Activated gamma-delta T cell treated with anti-CD3 and anti-CD28 coated beads, Interleukin-2, amount 50 U/mL, for 16 hours (primary cell): ENCODE data around the gene VPS4A.

Experiments
- DNase-seq: peaks from one replicate; pipeline ENCODE4 v3.0.0-alpha.2; 2020; ENCODE audit warnings: low read depth

The VPS4A gene

DNA sequence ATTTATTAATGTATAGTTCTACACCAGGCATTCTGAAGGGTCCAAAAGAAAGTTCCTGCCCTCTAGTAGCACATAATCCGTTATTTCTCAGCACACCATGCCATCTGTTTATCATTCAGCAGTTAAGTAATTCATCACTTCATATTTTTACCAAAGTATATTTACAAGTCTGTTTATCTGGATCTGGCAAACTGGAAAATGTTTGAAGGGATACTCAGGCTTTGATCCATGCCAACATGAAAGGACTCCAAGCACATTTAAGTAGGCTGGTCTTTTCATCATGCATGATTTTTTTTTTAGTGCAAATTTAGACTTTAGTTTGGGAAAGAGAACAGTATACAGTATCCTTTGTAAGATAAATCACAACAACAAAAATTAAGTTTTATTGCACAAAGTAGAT lies 4.1 kb upstream of the VPS4A start:
- DNase-seq, result no peak

- no peak for DNase-seq
Measured at GRCh38 chr16:69307856-69308255, 3.3 kb upstream of the VPS4A start.

- DNase-seq, result no peak
Measured at GRCh38 chr16:69309316-69309715, 1.8 kb upstream of the VPS4A start.

- DNase-seq, result peak; percentile 23
Measured at GRCh38 chr16:69311533-69312387, 610 bp downstream of the VPS4A start.

DNA sequence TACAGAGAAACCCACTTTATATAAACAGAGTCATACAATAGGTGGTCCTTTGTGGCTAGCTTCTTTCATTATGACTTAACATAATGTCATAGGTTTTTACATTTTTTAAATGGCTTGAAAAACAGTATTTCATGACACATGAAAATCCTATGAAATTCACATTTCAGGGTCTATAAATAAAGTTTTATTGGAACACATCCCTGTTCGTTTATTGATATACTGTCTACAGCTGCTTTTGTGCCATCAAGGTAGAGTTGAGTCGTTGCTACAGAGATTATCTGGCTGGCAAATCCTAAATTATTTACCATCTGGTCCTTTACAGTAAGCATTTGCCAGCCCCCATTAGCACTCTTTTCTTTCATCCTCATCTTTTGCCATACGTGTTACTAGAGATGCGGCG lies 2.3 kb downstream of the VPS4A start:
- DNase-seq, result no peak

DNA sequence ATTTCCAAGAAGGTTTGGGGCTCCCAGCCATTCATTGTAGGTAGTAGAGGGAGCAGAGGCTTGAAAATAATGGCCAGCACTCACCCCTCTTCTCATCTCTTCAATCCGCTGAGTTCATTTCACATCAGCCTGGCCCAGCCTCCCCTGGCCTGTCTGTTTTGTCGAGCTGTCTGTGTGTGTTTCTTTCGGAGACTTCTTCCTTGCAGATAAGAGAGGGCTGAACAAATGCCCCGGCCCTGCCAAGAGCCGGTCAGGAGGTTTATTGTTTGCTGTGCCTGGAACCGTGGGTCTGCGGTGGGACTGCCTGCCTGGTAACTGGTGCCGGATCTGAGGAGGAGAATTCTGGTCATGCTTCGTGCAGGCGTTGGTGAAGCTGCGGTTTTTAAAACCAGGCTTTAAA lies 3.4 kb downstream of the VPS4A start:
- DNase-seq, result no peak

GRCh38 chr16:69315486-69316311 lies 4.5 kb downstream of the VPS4A start:
- DNase-seq, result no peak

DNA sequence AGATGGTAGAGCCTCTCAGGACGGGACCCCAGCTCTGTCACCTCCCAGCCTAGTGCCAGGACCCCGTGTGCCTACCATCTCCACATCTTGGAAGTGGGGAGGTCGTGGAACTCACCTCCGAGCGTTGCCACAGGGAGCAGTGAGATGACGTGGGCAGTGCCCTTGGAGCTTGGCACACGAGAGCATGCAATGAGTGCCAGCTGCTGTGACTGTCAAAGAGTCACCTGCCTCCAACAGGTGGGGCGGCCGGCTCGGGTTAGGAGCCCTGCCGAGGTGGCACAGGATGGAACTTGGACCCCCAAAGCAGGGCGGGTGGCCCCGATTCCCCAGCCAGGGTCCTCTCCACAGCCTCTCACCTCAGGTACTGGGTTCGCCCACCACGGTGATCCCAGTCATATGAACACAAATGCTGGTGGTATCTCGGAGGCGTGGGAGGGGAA lies 5.5 kb downstream of the VPS4A start:
- no peak for DNase-seq

GRCh38 chr16:69318177-69318910 lies 7.2 kb downstream of the VPS4A start:
- no peak for DNase-seq

GRCh38 chr16:69318911-69319289 lies 7.8 kb downstream of the VPS4A start:
- no peak for DNase-seq

- DNase-seq, result no peak
Measured at GRCh38 chr16:69319381-69319780, 8.2 kb downstream of the VPS4A start.

DNA sequence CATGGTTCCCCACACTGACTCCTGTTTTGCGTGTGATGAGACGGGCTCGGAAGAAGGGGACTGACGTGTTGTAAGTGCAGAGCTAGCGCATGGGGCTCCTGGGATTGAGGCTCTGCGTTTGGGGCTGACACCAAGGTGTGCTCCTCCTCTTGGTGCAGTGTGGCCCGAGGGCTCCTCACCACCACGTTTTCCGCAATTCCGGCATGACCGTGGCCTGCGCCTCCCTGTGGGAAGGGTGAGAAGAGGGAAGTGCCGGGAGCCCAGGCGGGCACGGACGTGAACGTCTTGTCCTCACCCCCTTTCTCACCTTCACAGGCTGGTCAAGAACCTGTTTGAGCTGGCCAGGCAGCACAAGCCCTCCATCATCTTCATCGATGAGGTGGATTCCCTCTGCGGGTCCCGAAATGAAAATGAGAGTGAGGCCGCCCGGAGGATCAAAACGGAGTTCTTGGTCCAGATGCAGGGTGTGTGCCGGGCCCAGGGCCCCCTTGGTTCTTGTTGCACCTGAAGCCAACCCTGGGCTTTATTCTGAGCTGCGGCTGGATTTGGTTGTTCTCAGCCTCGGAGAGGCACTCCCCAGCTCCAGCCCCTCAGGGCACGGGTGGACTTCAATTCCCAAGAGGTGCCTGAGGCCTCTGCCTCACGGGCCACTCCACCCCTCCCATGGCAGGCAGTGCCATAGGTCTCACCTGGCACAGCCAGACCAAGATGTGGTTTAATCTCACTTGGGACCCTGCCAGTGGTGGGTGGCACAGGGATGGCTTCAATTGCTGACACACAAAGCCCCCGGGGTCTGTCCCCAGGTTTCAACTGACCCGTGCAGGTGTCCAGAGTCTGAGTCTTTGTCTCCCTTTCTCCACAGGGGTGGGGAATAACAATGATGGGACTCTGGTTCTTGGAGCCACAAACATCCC lies 8.9 kb downstream of the VPS4A start:
- DNase-seq, result no peak

GRCh38 chr16:69320740-69321073 lies 9.6 kb downstream of the VPS4A start:
- no peak for DNase-seq

- DNase-seq, result no peak
Measured at GRCh38 chr16:69321080-69321479, 9.9 kb downstream of the VPS4A start.

DNA sequence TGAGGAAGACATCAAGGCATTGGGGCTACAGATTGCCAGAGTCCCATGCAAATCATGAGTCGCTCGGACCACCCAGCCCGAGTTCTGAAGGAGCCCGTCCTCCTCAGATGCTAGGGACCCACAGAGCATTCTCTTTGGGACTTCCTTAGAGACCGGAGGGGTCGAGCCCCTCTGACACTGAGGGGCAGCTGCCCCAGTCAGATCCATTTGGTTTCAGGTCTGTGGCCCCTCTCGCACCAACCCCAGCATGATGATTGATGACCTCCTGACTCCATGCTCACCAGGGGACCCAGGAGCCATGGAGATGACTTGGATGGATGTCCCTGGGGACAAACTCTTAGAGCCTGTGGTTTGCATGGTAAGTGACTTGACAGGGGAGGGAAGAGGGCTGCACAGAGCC lies 11.2 kb downstream of the VPS4A start:
- no peak for DNase-seq

- no peak for DNase-seq
Measured at GRCh38 chr16:69323415-69323814, 12.3 kb downstream of the VPS4A start.

GRCh38 chr16:69324013-69324531 lies 12.9 kb downstream of the VPS4A start:
- DNase-seq, result no peak

- DNase-seq, result no peak
Measured at GRCh38 chr16:69324585-69325253, 13.6 kb downstream of the VPS4A start.

- no peak for DNase-seq
Measured at GRCh38 chr16:69325784-69326171, 14.6 kb downstream of the VPS4A start.

DNA sequence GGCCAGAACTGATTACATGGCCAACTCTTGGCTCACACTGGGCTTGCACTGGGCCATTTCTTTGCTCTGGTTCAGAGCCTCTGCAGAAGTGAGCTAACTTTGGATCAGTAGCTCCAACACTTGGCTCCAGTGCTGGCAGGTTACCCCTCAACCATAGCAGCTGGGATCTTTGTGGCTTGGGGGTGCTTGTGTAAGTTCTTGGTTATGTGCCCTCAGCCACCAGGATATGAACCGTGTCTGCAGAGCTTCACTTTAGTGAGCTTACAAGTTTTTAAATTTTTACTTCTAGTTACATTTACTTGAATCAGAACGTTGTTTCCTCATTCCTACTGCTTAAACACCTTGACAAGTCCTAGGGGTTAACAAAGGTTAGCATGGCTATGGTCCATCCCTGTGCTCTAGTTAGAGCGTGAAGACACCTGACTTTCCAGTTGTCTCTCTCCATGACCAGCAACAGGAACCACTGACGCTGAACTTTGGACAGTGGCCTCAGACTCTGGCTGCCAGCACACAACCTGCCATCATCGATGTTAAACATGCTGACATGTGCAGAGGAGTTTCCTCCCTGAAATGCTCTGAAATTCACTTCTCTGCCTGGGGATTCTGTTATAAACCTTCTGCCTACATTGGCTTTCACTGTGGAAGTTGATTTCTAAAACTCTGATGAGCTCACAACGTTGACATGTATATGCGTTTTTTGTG lies 15.2 kb downstream of the VPS4A start:
- no peak for DNase-seq
